Measurements from ENCODE around the gene MAN1B1.

Gene MAN1B1

GRCh38 chr9:137107312-137107921 lies 20.6 kb downstream of the MAN1B1 start:
- in situ Hi-C loops (cut with HindIII; ENCODE audit: low sequenced_read_pairs), result no loop called here
- TF ChIP-seq, protein P1, sequence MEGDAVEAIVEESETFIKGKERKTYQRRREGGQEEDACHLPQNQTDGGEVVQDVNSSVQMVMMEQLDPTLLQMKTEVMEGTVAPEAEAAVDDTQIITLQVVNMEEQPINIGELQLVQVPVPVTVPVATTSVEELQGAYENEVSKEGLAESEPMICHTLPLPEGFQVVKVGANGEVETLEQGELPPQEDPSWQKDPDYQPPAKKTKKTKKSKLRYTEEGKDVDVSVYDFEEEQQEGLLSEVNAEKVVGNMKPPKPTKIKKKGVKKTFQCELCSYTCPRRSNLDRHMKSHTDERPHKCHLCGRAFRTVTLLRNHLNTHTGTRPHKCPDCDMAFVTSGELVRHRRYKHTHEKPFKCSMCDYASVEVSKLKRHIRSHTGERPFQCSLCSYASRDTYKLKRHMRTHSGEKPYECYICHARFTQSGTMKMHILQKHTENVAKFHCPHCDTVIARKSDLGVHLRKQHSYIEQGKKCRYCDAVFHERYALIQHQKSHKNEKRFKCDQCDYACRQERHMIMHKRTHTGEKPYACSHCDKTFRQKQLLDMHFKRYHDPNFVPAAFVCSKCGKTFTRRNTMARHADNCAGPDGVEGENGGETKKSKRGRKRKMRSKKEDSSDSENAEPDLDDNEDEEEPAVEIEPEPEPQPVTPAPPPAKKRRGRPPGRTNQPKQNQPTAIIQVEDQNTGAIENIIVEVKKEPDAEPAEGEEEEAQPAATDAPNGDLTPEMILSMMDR (IDR thresholded peaks at IDR 0.05; ENCODE audit: low read depth, low read length), result no peak
- no peak overlapping the region for H3K4me3 ChIP-seq (ENCODE audit: low read depth, low read length)
- no peak for DNase-seq (ENCODE audit: low read depth, low spot score)

DNA sequence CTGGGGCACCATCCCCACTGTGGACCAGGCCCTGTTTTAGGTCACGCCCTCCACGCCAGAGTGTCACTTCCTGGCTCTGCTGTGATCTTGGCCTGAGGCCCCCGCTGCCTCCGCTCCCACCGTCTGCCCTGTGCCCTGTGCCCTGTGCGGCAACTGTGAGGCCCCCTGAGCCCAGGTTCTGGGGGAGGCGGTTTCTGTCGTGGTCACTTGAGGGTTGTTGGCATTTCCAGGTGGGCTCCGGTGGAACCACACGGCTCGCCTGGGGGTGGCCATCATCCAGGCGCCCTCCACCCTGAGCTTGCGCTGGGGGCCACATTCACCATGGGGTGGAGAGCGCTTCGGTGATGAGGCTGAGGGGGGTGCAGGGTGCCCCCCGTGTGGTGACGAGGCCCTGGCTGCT lies 21.2 kb downstream of the MAN1B1 start:
- TF ChIP-seq, protein P1 (IDR thresholded peaks at IDR 0.05; ENCODE audit: low read depth, low read length), result no peak

DNA sequence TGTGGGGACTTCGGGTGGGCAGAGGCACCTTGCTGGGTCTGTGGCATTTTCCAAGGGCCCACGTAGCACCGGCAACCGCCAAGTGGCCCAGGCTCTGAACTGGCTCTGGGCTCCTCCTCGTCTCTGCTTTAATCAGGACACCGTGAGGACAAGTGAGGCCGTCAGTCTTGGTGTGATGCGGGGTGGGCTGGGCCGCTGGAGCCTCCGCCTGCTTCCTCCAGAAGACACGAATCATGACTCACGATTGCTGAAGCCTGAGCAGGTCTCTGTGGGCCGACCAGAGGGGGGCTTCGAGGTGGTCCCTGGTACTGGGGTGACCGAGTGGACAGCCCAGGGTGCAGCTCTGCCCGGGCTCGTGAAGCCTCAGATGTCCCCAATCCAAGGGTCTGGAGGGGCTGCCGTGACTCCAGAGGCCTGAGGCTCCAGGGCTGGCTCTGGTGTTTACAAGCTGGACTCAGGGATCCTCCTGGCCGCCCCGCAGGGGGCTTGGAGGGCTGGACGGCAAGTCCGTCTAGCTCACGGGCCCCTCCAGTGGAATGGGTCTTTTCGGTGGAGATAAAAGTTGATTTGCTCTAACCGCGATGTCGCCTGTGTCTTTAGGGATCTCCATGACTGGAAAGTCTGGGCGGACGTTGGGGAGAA lies 21.9 kb downstream of the MAN1B1 start:
- H3K4me3 ChIP-seq (ENCODE audit: low read depth, low read length), result no peak overlapping the region
- DNase-seq (ENCODE audit: low read depth, low spot score), result no peak
- TF ChIP-seq, protein P1 (IDR thresholded peaks at IDR 0.05; ENCODE audit: low read depth, low read length), result no peak
- in situ Hi-C loops (cut with HindIII; ENCODE audit: low sequenced_read_pairs), result no loop called here

More for the DNA sequence above, 21.2 kb downstream of the MAN1B1 start:
- H3K4me3 ChIP-seq (ENCODE audit: low read depth, low read length), result no peak overlapping the region
- in situ Hi-C loops (cut with HindIII; ENCODE audit: low sequenced_read_pairs), result no loop called here
- no peak for DNase-seq (ENCODE audit: low read depth, low spot score)

DNA sequence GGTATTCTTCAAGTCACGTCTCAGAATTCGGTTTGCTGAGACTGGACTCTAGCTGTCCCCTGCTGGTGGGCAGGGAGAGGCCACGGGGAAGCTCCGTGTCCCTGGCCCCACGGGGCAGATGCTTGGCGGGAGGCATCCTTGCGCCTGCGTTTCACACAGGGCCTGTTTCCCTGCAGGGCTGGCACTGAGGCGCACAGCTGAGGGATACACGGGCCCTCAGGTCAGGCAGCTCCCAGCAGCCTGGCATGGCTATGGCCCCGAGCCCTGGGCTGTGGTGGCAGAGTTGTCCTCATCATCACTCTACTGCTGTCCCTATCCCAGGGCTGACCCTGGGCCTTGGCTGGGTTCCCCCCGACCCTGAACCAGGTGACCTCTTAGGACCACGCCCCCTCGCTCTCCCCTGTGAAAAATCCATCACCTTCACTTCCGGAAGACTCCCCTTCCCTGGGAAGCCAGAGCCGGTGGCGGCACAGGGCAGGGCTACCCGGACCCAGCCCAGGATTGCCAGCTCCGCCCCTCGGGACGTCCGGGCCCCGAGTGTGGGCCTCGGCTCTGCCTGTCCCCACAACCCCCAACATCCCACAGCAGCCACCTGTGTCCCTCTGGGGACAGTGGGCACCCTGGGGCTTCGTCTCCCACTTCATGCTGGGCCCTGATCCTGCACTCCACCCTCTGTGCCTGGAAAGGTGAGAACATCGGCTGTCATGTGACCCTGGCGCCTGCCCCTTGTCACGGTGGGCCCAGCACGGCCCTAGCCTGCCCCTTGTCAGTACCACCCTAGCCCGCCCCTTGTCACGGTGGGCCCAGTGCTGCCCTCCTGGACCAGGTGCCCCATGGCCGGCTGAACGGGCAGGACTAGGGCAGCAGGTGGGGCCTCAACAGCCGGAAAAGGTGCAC lies 22.7 kb downstream of the MAN1B1 start:
- no peak for DNase-seq (ENCODE audit: low read depth, low spot score)
- in situ Hi-C loops (cut with HindIII; ENCODE audit: low sequenced_read_pairs), result no loop called here
- no peak overlapping the region for H3K4me3 ChIP-seq (ENCODE audit: low read depth, low read length)
- TF ChIP-seq, protein P1 (IDR thresholded peaks at IDR 0.05; ENCODE audit: low read depth, low read length), result no peak

- in situ Hi-C loops (cut with HindIII; ENCODE audit: low sequenced_read_pairs), result no loop called here
- no peak for DNase-seq (ENCODE audit: low read depth, low spot score)
- TF ChIP-seq, protein P1 (IDR thresholded peaks at IDR 0.05; ENCODE audit: low read depth, low read length), result no peak
- no peak overlapping the region for H3K4me3 ChIP-seq (ENCODE audit: low read depth, low read length)
Observed at GRCh38 chr9:137110147-137110910, 23.5 kb downstream of the MAN1B1 start.
